Erythroblast (primary cell): Measurements from ENCODE around the gene ZNF763.

Source experiments
- GATA1 ChIP-seq: IDR thresholded peaks from 2 replicates; pipeline ENCODE4 v1.6.1; 2011; ENCODE audit warnings: low read depth, mild to moderate bottlenecking, control low read depth, low read length, moderate library complexity
- POLR2A ChIP-seq: IDR thresholded peaks from 2 replicates; pipeline ENCODE4 v1.6.1; 2011; ENCODE audit warnings: mild to moderate bottlenecking, low read length

- TF ChIP-seq POLR2A (no peak), GATA1 (no peak)
These were observed 50.3 kb downstream of the ZNF763 start for GRCh38 chr19:12015015-12015752.
